ENCODE measurements around the gene SMTNL1.

The SMTNL1 gene

DNA sequence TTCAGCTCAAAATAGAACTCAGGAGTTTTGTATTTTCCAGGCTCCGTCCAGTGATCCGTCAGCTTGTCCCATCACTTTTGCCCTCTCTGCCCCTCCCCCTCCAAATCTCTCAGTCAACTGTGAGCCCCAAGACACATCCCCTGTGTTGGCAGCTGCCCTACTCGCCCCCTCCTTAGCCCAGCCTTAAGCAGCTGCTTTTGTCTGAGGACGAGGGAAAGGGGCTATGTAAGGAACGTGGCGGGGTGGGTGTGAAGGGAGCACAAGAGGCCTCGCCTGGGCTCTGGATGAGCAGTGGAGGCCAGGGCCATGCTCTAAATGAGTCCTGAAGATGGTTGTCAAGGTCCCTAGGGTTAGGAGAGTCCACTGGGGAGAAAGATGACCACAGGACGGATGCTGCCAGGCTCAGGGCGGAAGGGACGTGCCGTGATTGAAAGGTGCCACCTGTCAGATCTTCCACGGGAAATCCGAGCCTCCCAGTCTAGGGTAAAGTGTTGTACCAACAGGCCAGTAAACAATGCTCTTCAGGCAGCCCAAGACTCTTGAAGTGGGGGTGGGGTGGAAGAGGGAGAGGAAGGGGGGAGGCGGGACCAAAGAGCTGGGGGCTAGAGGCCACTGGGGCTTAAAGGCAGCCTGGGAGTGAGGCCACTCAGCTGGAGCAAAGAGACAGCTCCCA lies at the start of gene SMTNL1:
SMTNL1 (plus strand) TSS at position 649 of the 673 bp plus-strand sequence. CDS start 5,048 bp downstream, outside the sequence.
- no peaks in the 10 kb centered on the region for H3K27me3 Mint-ChIP-seq
- H3K9me3 Mint-ChIP-seq: no peaks in the 10 kb centered on the region
- H3K36me3 Mint-ChIP-seq (ENCODE audit: insufficient read depth): peaks cover 2% of the 10 kb centered on the region
- ATAC-seq (replicated peaks; ENCODE audit: extremely low read depth, poor library complexity, severe bottlenecking) (no peak), DNase-seq (ENCODE audit: low spot score in 2 of 2) (no peak)
- H3K4me3 Mint-ChIP-seq: no peak within 1 kb of the TSS
- peaks cover under 1% of the 10 kb centered on the region for H3K4me1 Mint-ChIP-seq
- H3K27ac Mint-ChIP-seq (ENCODE audit: low read depth): peak within 1 kb of the TSS; percentile 52

DNA sequence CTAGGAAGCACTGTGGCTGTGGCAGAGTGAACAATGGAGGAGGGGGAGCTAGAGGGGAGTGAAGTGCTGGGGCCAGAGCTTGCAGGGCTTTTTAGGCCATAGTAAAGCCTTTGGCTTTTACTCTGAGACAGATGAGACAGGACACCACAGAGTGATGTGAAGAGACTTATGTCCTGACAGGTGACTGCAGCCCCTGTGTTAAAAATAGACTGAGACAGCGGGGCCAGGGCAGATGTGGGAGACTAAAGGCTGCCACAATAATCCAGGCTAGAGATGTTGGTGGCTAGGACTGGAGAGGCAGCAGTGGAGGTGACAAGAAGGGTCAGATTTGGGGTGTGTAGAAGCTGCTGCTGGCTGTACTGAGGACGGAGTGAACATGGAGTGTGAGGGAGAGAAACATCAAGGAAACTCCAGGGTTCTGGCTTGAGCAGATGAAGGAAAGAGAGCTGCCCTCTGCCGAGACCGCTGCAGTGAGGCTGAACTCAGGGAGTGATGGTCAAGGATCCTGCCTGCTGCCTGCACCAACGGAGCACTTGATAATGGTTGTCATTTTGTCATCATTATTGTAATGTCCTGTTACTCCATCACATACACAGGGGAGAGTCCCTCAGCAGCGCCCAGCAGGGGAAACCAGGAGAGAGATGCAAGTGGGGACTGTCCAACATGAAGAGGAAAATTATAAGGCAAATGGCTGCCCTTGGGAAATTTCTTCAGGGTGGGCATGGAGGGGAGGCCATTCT lies 49.3 kb upstream of the SMTNL1 start:
- DNase-seq (ENCODE audit: low spot score in 2 of 2): no peak
- ATAC-seq (replicated peaks; ENCODE audit: extremely low read depth, poor library complexity, severe bottlenecking): no peak
- Mint-ChIP-seq H3K36me3 (ENCODE audit: insufficient read depth) (peaks cover 4% of the 10 kb centered on the region), H3K9me3 (no peaks in the 10 kb centered on the region), H3K27ac (ENCODE audit: low read depth) (no peak overlapping the region), H3K27me3 (peaks cover 17% of the 10 kb centered on the region), H3K4me1 (no peaks in the 10 kb centered on the region), H3K4me3 (no peak overlapping the region)

GRCh38 chr11:57490456-57491248 lies 46.7 kb upstream of the SMTNL1 start:
- Mint-ChIP-seq H3K4me3 (no peak overlapping the region), H3K27me3 (peaks cover 1% of the 10 kb centered on the region), H3K27ac (ENCODE audit: low read depth) (no peak overlapping the region), H3K4me1 (no peaks in the 10 kb centered on the region), H3K9me3 (no peaks in the 10 kb centered on the region), H3K36me3 (ENCODE audit: insufficient read depth) (peaks cover 4% of the 10 kb centered on the region)
- ATAC-seq (replicated peaks; ENCODE audit: extremely low read depth, poor library complexity, severe bottlenecking): no peak
- no peak for DNase-seq (ENCODE audit: low spot score in 2 of 2)

- H3K4me1 Mint-ChIP-seq: no peaks in the 10 kb centered on the region
- ATAC-seq (replicated peaks; ENCODE audit: extremely low read depth, poor library complexity, severe bottlenecking) (peak; percentile 36), DNase-seq (ENCODE audit: low spot score in 2 of 2) (no peak)
- H3K36me3 Mint-ChIP-seq (ENCODE audit: insufficient read depth): peaks cover 6% of the 10 kb centered on the region
- H3K4me3 Mint-ChIP-seq: no peak overlapping the region
- H3K9me3 Mint-ChIP-seq: no peaks in the 10 kb centered on the region
- no peak overlapping the region for H3K27ac Mint-ChIP-seq (ENCODE audit: low read depth)
- H3K27me3 Mint-ChIP-seq: no peaks in the 10 kb centered on the region
Observed at GRCh38 chr11:57491371-57492061, 45.9 kb upstream of the SMTNL1 start.

- Mint-ChIP-seq H3K27ac (ENCODE audit: low read depth) (no peak overlapping the region), H3K9me3 (no peaks in the 10 kb centered on the region)
- ATAC-seq (replicated peaks; ENCODE audit: extremely low read depth, poor library complexity, severe bottlenecking): peak; percentile 68
Observed at GRCh38 chr11:57493507-57494503, 43.6 kb upstream of the SMTNL1 start.

GRCh38 chr11:57496109-57496820 lies 41.1 kb upstream of the SMTNL1 start:
- Mint-ChIP-seq H3K9me3 (no peaks in the 10 kb centered on the region), H3K27me3 (no peaks in the 10 kb centered on the region), H3K27ac (ENCODE audit: low read depth) (no peak overlapping the region), H3K4me3 (no peak overlapping the region), H3K36me3 (ENCODE audit: insufficient read depth) (peaks cover 2% of the 10 kb centered on the region), H3K4me1 (no peaks in the 10 kb centered on the region)
- DNase-seq (ENCODE audit: low spot score in 2 of 2): no peak
- ATAC-seq (replicated peaks; ENCODE audit: extremely low read depth, poor library complexity, severe bottlenecking): no peak

More at GRCh38 chr11:57493507-57494503, 43.6 kb upstream of the SMTNL1 start:
- no peaks in the 10 kb centered on the region for H3K27me3 Mint-ChIP-seq
- H3K4me3 Mint-ChIP-seq: no peak overlapping the region
- peaks cover 4% of the 10 kb centered on the region for H3K36me3 Mint-ChIP-seq (ENCODE audit: insufficient read depth)
- peak; percentile 50 to 65 for DNase-seq (ENCODE audit: low spot score in 2 of 2)
- no peaks in the 10 kb centered on the region for H3K4me1 Mint-ChIP-seq

DNA sequence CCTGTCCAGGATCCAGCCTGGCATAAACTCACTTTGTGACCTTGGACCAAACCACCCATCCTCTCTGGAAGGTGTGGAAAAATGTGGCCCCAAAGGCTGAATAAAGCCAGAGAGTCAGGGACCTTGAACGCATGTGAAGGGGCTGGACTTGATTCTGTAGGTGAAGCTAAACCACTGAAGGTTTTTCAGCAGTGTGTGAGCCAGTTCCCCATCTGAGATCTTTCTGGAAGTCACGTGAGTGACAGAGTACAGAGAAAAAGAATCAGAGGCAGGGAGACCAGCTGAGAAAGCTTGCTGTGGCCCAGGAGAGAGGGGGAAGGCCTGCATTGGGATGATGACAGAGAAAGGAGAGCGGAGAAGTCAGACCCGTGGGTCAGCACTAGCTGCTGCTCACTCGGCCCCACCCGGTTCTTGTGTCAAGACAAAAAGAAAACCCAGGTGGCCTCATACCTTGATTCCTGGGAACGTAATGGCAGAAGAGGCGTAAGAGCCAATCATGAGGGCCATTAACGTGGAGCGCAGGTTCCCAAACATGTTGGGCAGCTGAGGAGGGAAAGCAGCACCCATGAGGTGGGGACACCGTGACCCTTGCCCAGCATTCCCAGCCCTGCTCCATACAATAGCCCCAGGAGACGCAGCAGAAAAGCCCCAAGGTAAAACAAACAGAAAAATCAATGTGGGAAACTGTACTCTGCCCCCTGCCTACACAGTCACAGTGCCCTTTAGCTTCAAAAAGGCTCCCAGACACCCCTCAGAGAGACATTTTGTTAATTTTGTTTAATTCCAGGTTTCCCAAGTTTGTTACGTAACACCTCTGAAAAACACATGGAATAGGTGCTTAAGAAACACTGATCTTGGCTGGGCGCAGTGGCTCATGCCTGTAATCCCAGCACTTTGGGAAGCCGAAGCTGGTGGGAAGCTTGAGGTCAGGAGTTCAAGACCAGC lies 39.8 kb upstream of the SMTNL1 start:
- Mint-ChIP-seq H3K4me3 (no peak overlapping the region), H3K27me3 (no peaks in the 10 kb centered on the region)
- no peak for ATAC-seq (replicated peaks; ENCODE audit: extremely low read depth, poor library complexity, severe bottlenecking)

GRCh38 chr11:57498540-57498939 lies 38.9 kb upstream of the SMTNL1 start:
- DNase-seq (ENCODE audit: low spot score in 2 of 2) (no peak), ATAC-seq (replicated peaks; ENCODE audit: extremely low read depth, poor library complexity, severe bottlenecking) (no peak)
- Mint-ChIP-seq H3K27me3 (no peaks in the 10 kb centered on the region), H3K36me3 (ENCODE audit: insufficient read depth) (peaks cover 2% of the 10 kb centered on the region), H3K9me3 (no peaks in the 10 kb centered on the region), H3K27ac (ENCODE audit: low read depth) (no peak overlapping the region), H3K4me3 (no peak overlapping the region), H3K4me1 (no peaks in the 10 kb centered on the region)

More for the DNA sequence above, 39.8 kb upstream of the SMTNL1 start:
- DNase-seq (ENCODE audit: low spot score in 2 of 2): no peak
- no peaks in the 10 kb centered on the region for H3K9me3 Mint-ChIP-seq
- peaks cover 2% of the 10 kb centered on the region for H3K36me3 Mint-ChIP-seq (ENCODE audit: insufficient read depth)
- no peak overlapping the region for H3K27ac Mint-ChIP-seq (ENCODE audit: low read depth)
- H3K4me1 Mint-ChIP-seq: no peaks in the 10 kb centered on the region

DNA sequence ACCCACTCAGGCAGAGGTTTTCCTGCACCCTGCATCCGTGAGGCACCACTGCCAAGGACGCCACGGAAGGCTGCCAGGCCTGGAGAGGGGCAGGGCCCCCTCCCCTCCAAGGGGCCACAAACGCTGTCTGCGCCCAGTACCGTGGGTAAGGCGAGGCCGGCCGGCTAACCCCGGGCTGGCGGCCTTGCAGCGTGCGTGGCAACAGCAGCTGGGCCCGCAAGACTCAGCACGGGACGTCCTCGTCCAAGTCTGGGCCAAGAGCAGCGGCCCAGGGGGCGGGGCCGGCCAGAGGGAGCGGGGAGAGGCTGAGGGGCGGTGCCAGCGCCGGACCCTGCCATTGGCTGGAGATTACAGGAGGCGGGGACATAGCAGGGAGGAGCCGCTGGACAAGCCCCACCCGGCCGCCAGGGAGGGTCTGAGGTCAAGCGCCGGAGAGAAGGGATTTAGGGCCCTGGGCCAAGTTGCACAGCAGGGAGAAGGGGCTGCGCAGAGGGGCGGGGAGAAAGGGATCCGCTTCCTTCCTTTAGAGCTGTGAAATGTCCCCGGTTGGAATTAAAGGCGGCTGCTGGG lies 37.9 kb upstream of the SMTNL1 start:
- peaks cover 2% of the 10 kb centered on the region for H3K36me3 Mint-ChIP-seq (ENCODE audit: insufficient read depth)
- no peaks in the 10 kb centered on the region for H3K27me3 Mint-ChIP-seq
- no peaks in the 10 kb centered on the region for H3K4me1 Mint-ChIP-seq
- ATAC-seq (replicated peaks; ENCODE audit: extremely low read depth, poor library complexity, severe bottlenecking): no peak
- no peak overlapping the region for H3K27ac Mint-ChIP-seq (ENCODE audit: low read depth)
- H3K9me3 Mint-ChIP-seq: no peaks in the 10 kb centered on the region
- H3K4me3 Mint-ChIP-seq: no peak overlapping the region
- DNase-seq (ENCODE audit: low spot score in 2 of 2): no peak

GRCh38 chr11:57499983-57500461 lies 37.4 kb upstream of the SMTNL1 start:
- DNase-seq (ENCODE audit: low spot score in 2 of 2) (no peak), ATAC-seq (replicated peaks; ENCODE audit: extremely low read depth, poor library complexity, severe bottlenecking) (no peak)
- H3K4me3 Mint-ChIP-seq: no peak overlapping the region
- no peaks in the 10 kb centered on the region for H3K9me3 Mint-ChIP-seq
- H3K4me1 Mint-ChIP-seq: no peaks in the 10 kb centered on the region
- peaks cover 2% of the 10 kb centered on the region for H3K36me3 Mint-ChIP-seq (ENCODE audit: insufficient read depth)
- H3K27ac Mint-ChIP-seq (ENCODE audit: low read depth): no peak overlapping the region
- H3K27me3 Mint-ChIP-seq: no peaks in the 10 kb centered on the region

Measured in central memory CD8-positive, alpha-beta T cell (primary cell).